Measurements from ENCODE around the gene MAPKAPK2.

DNA sequence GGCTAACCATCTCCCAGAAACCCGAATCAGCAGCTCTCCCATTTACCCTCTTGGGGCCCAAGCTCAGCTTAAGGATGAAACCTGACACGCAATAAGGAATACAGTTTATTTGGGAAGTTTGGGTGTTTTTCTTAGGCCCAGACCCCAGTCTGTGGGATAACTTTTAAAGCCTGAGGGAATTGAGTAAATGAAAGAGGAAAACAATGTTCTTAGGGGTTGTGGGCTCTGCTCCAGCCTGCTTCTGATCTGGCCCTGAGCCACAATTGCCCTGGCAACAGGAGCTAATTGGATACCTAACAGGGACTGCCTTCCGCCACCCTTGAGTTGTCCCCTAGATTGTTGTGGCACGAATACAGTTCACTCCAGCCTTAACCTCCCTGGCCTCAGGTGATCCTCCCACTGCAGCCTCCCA lies 29.2 kb upstream of the MAPKAPK2 start:
- TF ChIP-seq, protein P1, sequence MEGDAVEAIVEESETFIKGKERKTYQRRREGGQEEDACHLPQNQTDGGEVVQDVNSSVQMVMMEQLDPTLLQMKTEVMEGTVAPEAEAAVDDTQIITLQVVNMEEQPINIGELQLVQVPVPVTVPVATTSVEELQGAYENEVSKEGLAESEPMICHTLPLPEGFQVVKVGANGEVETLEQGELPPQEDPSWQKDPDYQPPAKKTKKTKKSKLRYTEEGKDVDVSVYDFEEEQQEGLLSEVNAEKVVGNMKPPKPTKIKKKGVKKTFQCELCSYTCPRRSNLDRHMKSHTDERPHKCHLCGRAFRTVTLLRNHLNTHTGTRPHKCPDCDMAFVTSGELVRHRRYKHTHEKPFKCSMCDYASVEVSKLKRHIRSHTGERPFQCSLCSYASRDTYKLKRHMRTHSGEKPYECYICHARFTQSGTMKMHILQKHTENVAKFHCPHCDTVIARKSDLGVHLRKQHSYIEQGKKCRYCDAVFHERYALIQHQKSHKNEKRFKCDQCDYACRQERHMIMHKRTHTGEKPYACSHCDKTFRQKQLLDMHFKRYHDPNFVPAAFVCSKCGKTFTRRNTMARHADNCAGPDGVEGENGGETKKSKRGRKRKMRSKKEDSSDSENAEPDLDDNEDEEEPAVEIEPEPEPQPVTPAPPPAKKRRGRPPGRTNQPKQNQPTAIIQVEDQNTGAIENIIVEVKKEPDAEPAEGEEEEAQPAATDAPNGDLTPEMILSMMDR (IDR thresholded peaks at IDR 0.05), result no peak
- TF ChIP-seq POLR2A (IDR thresholded peaks at IDR 0.05), result no peak
